Right atrium auricular region (tissue), 2 donors: ENCODE measurements around the gene SLC2A10. TPM values are rescaled to one million over a fixed set of nuclear protein-coding genes. Genes with fewer than 3 reads are reported as not detected.

ENCODE experiments used
- DNase-seq: peaks from one replicate; pipeline ENCODE4 v3.0.0-alpha.2; 2019; ENCODE audit warnings: low spot score
- H3K27ac ChIP-seq, 2 donors: fragments of 200-600 bp; sonication (generic); 1 replicate in 1 of 2; 2 replicates in 1 of 2; pipeline ENCODE4 v1.5.1; 2016 to 2019
- H3K27me3 ChIP-seq, 2 donors: fragments of 200-600 bp; sonication (generic); one replicate each; pipeline versions ENCODE4 v1.5.1 to v1.6.0; 2017 to 2019
- H3K36me3 ChIP-seq: fragments of 200-600 bp; sonication (generic); one replicate; pipeline ENCODE4 v1.5.1; 2016
- H3K4me1 ChIP-seq, 2 donors: fragments of 200-600 bp; sonication (generic); one replicate each; pipeline versions ENCODE4 v1.5.1 to v1.6.0; 2017 to 2019
- H3K4me3 ChIP-seq, 2 donors: fragments of 200-600 bp; sonication (generic); 1 replicate in 1 of 2; 2 replicates in 1 of 2; pipeline ENCODE4 v1.5.1; 2017 to 2019; ENCODE audit warnings: mild to moderate bottlenecking in 1 of 2, moderate library complexity in 1 of 2
- H3K9me3 ChIP-seq, 2 donors: fragments of 200-600 bp; sonication (generic); one replicate each; pipeline ENCODE4 v1.5.1; 2019
- total RNA-seq, 2 donors: library from RNA; depleted of rRNA; stranded (reverse); fragments of >200 nt; gene quantifications; one replicate each; pipeline ENCODE4 v1.1.0, GENCODE V29; 2016
- TF ChIP-seq, protein P1 (sequence below), 2 donors: fragments of 200-600 bp; sonication (generic); IDR thresholded peaks; one replicate each; pipeline ENCODE4 v1.5.1; 2019; ENCODE audit warnings: antibody characterized with exemption in 2 of 2

The SLC2A10 gene
- total RNA-seq, 2 donors from 2014 or later: 5.6 to 6.4 TPM

DNA sequence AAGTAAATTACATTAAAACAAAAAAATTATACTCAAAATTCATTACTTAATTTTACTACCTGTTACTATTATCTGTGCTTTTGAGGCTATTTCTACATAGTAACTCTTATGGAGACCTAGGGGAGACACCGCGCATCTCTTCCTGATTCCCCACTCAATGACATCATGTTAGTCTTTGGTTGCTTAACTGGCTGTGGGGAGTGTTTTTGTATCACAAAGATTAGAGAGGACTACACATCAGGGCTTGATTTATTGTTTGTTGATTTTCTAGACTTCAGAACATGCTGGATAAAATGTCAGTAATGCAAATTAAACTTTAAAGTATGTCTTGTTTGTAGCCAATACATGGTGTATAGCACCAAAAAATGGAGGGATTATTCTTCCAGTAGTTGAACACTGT, 26.0 kb downstream of the SLC2A10 start:
- Histone ChIP-seq H3K9me3 (no peaks in the 10 kb centered on the region), H3K27me3 (no peaks in the 10 kb centered on the region), H3K4me1 (no peaks in the 10 kb centered on the region), H3K4me3 (no peak overlapping the region), H3K27ac (no peak overlapping the region), H3K36me3 (no peaks in the 10 kb centered on the region)
- TF ChIP-seq, protein P1, sequence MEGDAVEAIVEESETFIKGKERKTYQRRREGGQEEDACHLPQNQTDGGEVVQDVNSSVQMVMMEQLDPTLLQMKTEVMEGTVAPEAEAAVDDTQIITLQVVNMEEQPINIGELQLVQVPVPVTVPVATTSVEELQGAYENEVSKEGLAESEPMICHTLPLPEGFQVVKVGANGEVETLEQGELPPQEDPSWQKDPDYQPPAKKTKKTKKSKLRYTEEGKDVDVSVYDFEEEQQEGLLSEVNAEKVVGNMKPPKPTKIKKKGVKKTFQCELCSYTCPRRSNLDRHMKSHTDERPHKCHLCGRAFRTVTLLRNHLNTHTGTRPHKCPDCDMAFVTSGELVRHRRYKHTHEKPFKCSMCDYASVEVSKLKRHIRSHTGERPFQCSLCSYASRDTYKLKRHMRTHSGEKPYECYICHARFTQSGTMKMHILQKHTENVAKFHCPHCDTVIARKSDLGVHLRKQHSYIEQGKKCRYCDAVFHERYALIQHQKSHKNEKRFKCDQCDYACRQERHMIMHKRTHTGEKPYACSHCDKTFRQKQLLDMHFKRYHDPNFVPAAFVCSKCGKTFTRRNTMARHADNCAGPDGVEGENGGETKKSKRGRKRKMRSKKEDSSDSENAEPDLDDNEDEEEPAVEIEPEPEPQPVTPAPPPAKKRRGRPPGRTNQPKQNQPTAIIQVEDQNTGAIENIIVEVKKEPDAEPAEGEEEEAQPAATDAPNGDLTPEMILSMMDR (IDR thresholded peaks at IDR 0.05): no peak
- no peak for DNase-seq

DNA sequence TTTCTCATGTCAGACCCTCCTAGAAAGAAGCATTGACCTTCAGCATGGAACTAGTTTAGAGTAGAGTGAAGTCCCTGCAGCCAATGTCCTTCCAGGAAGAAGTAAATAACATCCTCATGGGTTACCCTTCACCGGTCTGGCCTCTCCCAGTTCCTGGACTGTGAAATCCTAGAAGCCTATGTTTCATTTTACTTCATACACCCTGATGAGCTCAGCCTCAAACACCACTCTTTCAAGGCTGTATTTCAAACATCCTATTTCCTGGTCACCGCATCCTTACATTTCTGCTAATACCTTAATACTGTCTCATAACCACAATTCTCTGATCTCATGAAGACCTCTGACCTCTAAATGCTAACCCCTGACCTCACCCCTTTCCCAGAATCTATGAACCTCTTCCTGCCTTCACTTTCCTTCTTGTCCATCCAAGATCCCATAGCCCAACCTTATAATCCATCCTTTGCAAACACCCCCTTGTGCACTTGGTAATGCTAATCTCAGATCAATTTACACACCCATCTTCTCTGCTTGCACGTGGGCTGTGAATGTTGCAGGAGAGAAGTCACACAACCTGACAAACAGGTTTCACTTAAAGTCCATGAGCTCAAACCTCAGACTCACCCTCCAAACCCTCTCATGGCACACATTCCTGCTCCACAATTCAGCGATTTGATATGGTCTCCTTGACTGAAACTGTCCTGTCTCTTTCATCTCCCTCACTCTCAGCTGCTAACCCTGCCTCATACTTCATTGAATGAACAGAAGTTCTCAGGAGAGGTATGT, 30.2 kb downstream of the SLC2A10 start:
- no peaks in the 10 kb centered on the region for H3K36me3 ChIP-seq
- H3K27me3 ChIP-seq: no peaks in the 10 kb centered on the region
- H3K4me1 ChIP-seq: no peaks in the 10 kb centered on the region
- no peak overlapping the region for H3K4me3 ChIP-seq
- DNase-seq: no peak
- H3K9me3 ChIP-seq: no peaks in the 10 kb centered on the region
- TF ChIP-seq, protein P1 (IDR thresholded peaks at IDR 0.05): no peak
- H3K27ac ChIP-seq: no peak overlapping the region

DNA sequence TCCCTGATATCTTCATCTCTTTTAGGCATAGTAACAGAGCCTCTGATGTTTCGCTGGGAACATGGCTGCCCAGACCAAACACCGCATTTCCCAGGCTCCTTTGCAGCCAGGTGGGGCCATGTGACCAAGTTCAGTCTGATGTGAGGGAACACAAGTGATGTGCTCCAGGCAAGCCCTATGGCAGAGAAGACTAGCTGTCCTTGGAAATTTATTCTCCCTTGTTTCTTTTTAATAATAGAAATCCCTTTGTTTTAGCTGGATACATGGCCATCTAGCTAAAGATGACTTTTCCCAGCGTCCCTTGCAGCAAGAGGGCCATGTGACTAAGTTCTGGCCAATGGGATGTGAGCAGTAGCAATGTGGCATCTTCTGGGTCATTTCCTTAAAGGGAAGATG, 30.8 kb downstream of the SLC2A10 start:
- Histone ChIP-seq H3K27me3 (no peaks in the 10 kb centered on the region), H3K36me3 (no peaks in the 10 kb centered on the region)

DNA sequence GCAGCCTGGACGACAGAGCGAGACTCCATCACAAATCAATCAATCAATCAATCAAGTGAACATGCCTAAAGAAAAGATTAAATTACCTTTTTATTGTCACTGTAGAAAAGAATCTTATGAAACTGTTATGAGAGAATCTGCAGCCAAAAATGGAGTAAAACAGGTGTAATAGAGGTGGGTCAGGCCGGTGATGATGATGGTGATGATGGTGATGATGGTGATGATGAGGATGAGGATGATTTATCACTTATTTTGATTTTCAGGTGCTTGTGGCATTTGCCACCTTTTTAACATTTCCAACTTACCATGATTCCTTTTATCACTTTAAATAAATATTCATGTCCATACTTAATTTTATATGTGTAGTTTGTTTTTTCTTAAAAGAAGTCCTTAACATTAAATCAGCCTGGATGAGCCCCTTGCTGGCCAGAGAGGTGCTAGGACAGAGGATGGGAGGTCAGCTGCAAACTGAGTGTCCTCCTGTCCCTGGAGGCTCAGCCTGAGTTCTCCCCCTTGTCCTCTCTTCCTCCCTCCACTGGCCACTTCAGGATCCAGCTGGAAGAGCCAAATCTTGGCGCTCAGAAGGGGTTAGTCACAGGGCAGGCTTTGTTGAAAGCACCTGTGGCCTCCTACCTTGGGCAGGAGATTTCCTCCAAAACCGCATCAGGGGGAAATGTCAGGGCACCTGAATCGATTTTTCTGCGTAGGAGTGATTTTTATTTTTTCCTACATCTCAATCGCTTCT, 32.6 kb downstream of the SLC2A10 start:
- H3K27ac ChIP-seq: no peak overlapping the region
- H3K4me1 ChIP-seq: no peaks in the 10 kb centered on the region
- H3K27me3 ChIP-seq: no peaks in the 10 kb centered on the region
- no peak for DNase-seq
- H3K36me3 ChIP-seq: no peaks in the 10 kb centered on the region
- H3K4me3 ChIP-seq: no peak overlapping the region
- no peaks in the 10 kb centered on the region for H3K9me3 ChIP-seq
- TF ChIP-seq, protein P1 (IDR thresholded peaks at IDR 0.05): no peak

More for the DNA sequence above, 30.8 kb downstream of the SLC2A10 start:
- Histone ChIP-seq H3K4me3 (no peak overlapping the region), H3K27ac (no peak overlapping the region), H3K9me3 (no peaks in the 10 kb centered on the region), H3K4me1 (no peaks in the 10 kb centered on the region)
- DNase-seq: no peak
- TF ChIP-seq, protein P1 (IDR thresholded peaks at IDR 0.05): no peak

DNA sequence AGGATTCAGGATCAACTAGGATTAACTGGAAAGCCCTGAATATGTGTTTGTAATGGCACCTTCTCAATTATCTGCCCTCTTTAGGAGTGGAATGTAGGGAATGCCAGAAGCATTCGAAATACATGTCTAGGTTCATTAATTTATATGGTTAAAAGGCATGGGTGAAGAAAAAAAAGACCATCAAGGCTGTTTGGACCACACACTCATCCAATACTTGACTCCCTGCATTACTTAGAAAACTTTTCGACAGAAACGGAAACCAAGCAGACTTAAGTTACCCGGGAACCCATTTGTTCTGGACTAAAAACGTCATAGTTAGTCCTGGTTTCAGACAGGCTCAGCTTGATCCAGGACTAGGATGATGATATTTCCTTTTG, 33.2 kb downstream of the SLC2A10 start:
- Histone ChIP-seq H3K4me1 (no peaks in the 10 kb centered on the region), H3K27me3 (no peaks in the 10 kb centered on the region), H3K9me3 (no peaks in the 10 kb centered on the region), H3K4me3 (no peak overlapping the region), H3K36me3 (no peaks in the 10 kb centered on the region), H3K27ac (no peak overlapping the region)
- no peak for DNase-seq
- TF ChIP-seq, protein P1 (IDR thresholded peaks at IDR 0.05): no peak
